RWPE2 (cell line): ENCODE results near the gene DNMBP.

ENCODE experiments used
- ATAC-seq: fragments of 200-7000 bp; cut with Tn5 transposase; 3 replicates; pipeline ENCODE4 v1.9.1; 2021; ENCODE audit warnings: low read depth
- DNase-seq: peaks from one replicate; pipeline ENCODE4 v3.0.0-alpha.2; 2020; ENCODE audit warnings: low spot score
- H3K27ac ChIP-seq: fragments of 450-650 bp; 2 replicates; pipeline ENCODE4 v1.5.1; 2017; ENCODE audit warnings: mild to moderate bottlenecking; ENCODE audit not compliant: poor library complexity, severe bottlenecking
- H3K27me3 ChIP-seq: fragments of 250-450 bp; sonication (Bioruptor Pico); 2 replicates; pipeline ENCODE4 v1.5.1; 2021; ENCODE audit warnings: mild to moderate bottlenecking, moderate library complexity; ENCODE audit not compliant: insufficient read depth, poor library complexity, severe bottlenecking
- H3K36me3 ChIP-seq: fragments of 250-450 bp; sonication (Bioruptor Pico); 2 replicates; pipeline ENCODE4 v1.5.1; 2020; ENCODE audit warnings: low read depth, mild to moderate bottlenecking, moderate library complexity
- H3K4me1 ChIP-seq: fragments of 250-450 bp; sonication (Bioruptor Pico); 2 replicates; pipeline ENCODE4 v1.5.1; 2021; ENCODE audit warnings: mild to moderate bottlenecking, moderate library complexity; ENCODE audit not compliant: insufficient read depth, poor library complexity, severe bottlenecking
- H3K4me3 ChIP-seq: fragments of 250-450 bp; sonication (Bioruptor Pico); 2 replicates; pipeline ENCODE4 v1.5.1; 2021; ENCODE audit warnings: mild to moderate bottlenecking, moderate library complexity; ENCODE audit not compliant: severe bottlenecking
- H3K9me3 ChIP-seq: fragments of 250-450 bp; sonication (Bioruptor Pico); 2 replicates; pipeline ENCODE4 v1.5.1; 2021; ENCODE audit warnings: mild to moderate bottlenecking, moderate library complexity; ENCODE audit not compliant: severe bottlenecking
- CTCF ChIP-seq: fragments of 450-650 bp; IDR thresholded peaks from one replicate; pipeline ENCODE4 v1.5.1; 2017; ENCODE audit warnings: mild to moderate bottlenecking, moderate library complexity; ENCODE audit not compliant: poor library complexity, severe bottlenecking

DNMBP gene

GRCh38 chr10:99981581-99982199, 28.1 kb downstream of the DNMBP start:
- Histone ChIP-seq H3K9me3 (no peaks in the 10 kb centered on the region), H3K4me1 (peaks cover 55% of the 10 kb centered on the region), H3K27ac (peak overlapping the region; percentile 98), H3K4me3 (no peak overlapping the region), H3K27me3 (no peaks in the 10 kb centered on the region), H3K36me3 (peaks cover 20% of the 10 kb centered on the region)
- ATAC-seq, result no peak
- no peak for DNase-seq
- TF ChIP-seq CTCF, result no peak

- no peak for ATAC-seq
- H3K4me1 ChIP-seq, result peaks cover 56% of the 10 kb centered on the region
- H3K36me3 ChIP-seq, result peaks cover 15% of the 10 kb centered on the region; the same call in 1 of the 2 replicates
- H3K4me3 ChIP-seq, result no peak overlapping the region
- no peaks in the 10 kb centered on the region for H3K9me3 ChIP-seq
- no peaks in the 10 kb centered on the region for H3K27me3 ChIP-seq
- peak overlapping the region; percentile 98 for H3K27ac ChIP-seq
- no peak for TF ChIP-seq CTCF
- DNase-seq, result no peak
These were observed 30.6 kb downstream of the DNMBP start for GRCh38 chr10:99979066-99979685.

GRCh38 chr10:99977916-99978315, 31.8 kb downstream of the DNMBP start:
- TF ChIP-seq CTCF, result no peak
- Histone ChIP-seq H3K27me3 (no peaks in the 10 kb centered on the region), H3K36me3 (peaks cover 12% of the 10 kb centered on the region), H3K4me1 (peaks cover 46% of the 10 kb centered on the region), H3K4me3 (no peak overlapping the region), H3K9me3 (no peaks in the 10 kb centered on the region), H3K27ac (peak overlapping the region; percentile 98)
- DNase-seq (no peak), ATAC-seq (no peak)

GRCh38 chr10:99976886-99977665, 32.7 kb downstream of the DNMBP start:
- peak; percentile 75 for DNase-seq
- Histone ChIP-seq H3K27ac (peak overlapping the region; percentile 98), H3K4me1 (peaks cover 40% of the 10 kb centered on the region), H3K4me3 (no peak overlapping the region), H3K9me3 (no peaks in the 10 kb centered on the region), H3K36me3 (peaks cover 12% of the 10 kb centered on the region), H3K27me3 (no peaks in the 10 kb centered on the region)
- peak; percentile 98 for ATAC-seq
- TF ChIP-seq CTCF, result no peak
